Coronary artery (tissue), 2 donors: ENCODE results near the gene VWC2L.

Source experiments
- DNase-seq: peaks from one replicate; pipeline ENCODE4 v3.0.0-alpha.2; 2017; ENCODE audit warnings: low spot score
- H3K27ac ChIP-seq, 2 donors: fragments of 200-600 bp; sonication (generic); one replicate each; pipeline ENCODE4 v1.5.1; 2016 to 2019
- H3K4me3 ChIP-seq: fragments of 200-600 bp; sonication (generic); 2 replicates; pipeline ENCODE4 v1.5.1; 2016; ENCODE audit warnings: mild to moderate bottlenecking, moderate library complexity
- TF ChIP-seq, protein P1 (sequence below): fragments of 200-600 bp; sonication (generic); IDR thresholded peaks from one replicate; pipeline ENCODE4 v1.5.1; 2019; ENCODE audit warnings: antibody characterized with exemption

VWC2L gene

DNA sequence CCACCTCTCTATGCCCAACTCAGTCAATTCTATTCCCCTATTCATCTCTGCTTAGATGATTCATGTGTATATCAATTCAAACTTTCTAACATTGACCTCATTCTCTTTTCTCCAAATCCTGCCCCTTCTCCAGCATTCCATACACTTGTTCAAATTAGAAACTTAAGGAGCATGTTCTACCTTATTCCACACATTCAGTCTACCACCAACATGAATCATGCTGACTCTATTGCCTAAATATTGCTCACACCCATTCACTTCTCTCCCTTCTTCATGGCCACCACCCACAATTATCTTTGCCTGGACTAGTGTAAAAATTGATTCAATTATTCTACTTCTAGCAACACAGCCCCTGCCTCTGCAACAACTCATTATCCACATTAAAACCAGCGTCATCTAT lies 147.5 kb downstream of the VWC2L start:
- Histone ChIP-seq H3K4me3 (no peak overlapping the region), H3K27ac (no peak overlapping the region)
- no peak for DNase-seq
- TF ChIP-seq, protein P1, sequence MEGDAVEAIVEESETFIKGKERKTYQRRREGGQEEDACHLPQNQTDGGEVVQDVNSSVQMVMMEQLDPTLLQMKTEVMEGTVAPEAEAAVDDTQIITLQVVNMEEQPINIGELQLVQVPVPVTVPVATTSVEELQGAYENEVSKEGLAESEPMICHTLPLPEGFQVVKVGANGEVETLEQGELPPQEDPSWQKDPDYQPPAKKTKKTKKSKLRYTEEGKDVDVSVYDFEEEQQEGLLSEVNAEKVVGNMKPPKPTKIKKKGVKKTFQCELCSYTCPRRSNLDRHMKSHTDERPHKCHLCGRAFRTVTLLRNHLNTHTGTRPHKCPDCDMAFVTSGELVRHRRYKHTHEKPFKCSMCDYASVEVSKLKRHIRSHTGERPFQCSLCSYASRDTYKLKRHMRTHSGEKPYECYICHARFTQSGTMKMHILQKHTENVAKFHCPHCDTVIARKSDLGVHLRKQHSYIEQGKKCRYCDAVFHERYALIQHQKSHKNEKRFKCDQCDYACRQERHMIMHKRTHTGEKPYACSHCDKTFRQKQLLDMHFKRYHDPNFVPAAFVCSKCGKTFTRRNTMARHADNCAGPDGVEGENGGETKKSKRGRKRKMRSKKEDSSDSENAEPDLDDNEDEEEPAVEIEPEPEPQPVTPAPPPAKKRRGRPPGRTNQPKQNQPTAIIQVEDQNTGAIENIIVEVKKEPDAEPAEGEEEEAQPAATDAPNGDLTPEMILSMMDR: no peak

DNA sequence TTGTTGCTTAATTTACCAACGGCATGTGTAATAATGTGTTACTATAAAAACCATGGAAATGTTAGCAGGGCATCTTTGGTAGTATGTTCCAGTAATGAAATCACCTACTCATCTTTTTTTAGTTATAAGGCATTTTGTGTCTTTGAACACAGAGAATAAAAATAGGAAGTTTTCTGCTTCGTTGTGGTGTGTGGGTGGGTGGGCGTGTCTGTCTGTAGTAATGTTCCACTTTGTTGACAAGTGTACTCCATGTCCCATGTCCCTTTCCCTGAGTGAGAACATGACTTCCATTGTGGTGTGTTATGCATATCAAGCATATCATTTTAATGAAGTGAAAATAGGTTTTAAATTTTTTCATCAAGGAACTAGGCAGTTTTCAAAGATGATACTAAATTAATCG lies 149.3 kb downstream of the VWC2L start:
- DNase-seq: no peak
- H3K27ac ChIP-seq: no peak overlapping the region

DNA sequence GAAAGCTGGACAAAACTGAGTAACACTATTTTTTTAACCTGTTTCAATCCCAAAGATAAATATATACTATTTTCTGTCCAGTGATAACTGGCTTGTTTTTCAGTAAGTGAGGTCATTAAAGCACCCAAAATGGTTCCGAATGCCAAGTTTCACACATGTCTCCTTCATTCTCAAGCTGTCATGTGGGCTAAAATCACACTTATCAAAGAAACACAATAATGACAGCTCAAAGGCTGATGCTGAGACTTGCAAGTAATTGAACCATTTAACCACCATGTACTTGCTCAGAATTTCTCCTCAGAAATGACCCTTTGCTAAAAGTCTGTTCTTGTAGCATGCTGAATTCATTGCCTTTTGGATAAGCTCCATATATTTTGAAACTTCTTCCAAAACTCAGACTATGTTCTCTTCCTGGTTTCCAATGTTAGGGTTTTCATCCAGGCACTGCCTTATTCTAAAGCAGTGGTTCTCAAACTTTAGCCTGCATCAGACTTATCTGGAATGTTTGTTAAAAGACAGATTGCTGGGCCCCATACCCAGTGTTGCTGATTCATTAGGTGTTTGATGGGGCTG lies 149.8 kb downstream of the VWC2L start:
- no peak overlapping the region for H3K27ac ChIP-seq
- DNase-seq: no peak
- TF ChIP-seq, protein P1: no peak
- H3K4me3 ChIP-seq: no peak overlapping the region

More for the DNA sequence above, 149.3 kb downstream of the VWC2L start:
- no peak overlapping the region for H3K4me3 ChIP-seq
- TF ChIP-seq, protein P1: no peak

DNA sequence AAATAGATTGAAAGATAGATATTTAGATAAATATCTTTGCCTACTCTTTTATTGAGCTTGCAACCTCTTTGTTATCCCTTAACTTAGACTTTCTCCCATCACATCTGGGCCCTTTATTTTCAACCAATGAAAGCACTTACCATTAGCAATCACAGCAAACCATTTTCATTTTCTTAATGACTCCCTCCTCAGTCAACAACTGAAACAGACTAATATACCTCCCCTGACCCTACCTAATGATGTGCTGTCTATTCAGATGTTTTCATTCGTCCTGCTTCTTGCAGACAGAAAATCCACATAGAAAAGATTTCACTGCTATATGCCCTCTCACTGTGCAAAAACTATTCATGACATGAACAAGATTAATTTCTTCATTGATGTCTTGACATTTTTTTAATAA lies 154.4 kb downstream of the VWC2L start:
- TF ChIP-seq, protein P1: no peak
- no peak overlapping the region for H3K4me3 ChIP-seq
- no peak overlapping the region for H3K27ac ChIP-seq
- no peak for DNase-seq

DNA sequence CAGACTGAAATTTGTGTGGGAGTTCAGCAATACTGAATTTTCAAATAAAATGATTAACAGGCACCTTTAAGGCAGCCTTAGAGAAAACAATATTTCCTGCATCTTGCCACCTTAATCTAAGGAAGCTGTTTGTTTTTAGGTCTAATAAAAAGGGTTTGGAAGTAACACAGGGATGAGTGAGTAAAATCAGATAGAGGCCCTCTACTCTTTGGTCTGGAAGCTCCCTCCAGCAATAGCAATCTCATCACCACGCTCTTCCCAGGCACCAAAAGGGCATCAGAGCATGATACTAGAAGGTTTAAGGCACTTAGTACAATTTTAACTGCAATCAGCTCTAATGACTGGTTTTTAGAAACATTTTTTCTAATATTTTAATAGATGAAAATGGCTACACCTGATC lies 155.6 kb downstream of the VWC2L start:
- H3K4me3 ChIP-seq: no peak overlapping the region
- DNase-seq: no peak
- TF ChIP-seq, protein P1: no peak
- H3K27ac ChIP-seq: no peak overlapping the region

DNA sequence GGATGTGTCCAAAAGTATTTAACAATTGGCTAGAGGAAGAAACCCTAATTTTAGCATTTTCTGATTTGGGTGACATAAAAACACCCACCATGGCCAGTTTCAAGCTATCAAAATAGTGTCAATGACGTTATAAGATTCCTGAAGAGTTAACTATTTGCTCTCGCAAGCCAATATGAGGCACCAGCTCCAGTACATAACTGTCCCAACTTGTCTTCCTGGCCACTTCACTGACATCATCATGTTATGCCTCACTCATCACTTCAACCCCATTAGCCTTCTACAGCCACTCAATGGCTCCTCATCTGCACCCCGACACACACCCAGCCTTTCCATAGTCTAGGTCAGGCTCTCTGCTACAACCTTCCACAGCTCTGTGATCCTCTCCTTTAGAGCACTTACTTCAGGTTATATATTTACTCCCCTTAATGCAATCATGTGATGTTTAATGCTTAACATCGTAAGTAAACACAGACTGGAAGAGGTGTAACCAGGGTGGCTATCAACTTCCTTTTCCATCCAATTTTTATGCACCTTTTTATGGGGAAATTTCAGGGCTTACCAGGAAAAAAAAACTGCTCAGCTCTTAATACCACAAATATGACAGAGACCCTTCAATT lies 158.7 kb downstream of the VWC2L start:
- DNase-seq: no peak
- H3K4me3 ChIP-seq: no peak overlapping the region
- TF ChIP-seq, protein P1: no peak
- no peak overlapping the region for H3K27ac ChIP-seq

DNA sequence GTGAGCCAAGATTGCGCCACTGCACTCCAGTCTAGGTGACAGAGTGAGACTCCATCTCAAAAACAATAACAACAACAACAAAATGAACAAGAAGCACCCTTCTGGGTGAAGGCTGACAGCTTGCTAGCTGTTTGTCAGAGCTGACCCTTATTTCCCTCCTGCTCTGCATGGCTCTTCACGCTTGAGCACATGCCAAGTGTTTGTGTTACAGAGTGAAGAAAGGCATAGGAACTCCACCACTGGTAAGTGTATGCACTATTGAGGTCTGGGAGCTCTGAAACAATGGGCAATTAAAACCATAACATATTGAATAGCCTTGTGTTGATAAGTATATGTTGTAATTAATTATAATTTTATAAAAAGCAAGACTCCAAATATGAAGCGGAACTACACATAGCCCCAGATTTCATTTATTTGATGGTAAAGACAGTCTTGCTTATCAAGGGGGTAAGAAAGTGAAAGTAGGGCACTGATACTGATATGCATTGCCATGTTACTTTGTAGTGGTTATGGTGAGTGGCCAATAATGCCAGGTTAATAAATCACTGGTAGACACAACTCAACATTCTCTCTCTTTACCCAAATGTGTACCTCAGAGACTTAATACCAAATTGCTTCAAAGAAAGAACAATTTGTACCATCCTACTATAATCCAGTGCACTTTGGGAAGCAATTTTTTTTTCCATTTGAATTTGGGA lies 163.4 kb downstream of the VWC2L start:
- TF ChIP-seq, protein P1: no peak
- Histone ChIP-seq H3K27ac (no peak overlapping the region), H3K4me3 (no peak overlapping the region)
- DNase-seq: no peak
